ENCODE measurements around the gene CHRNB2.

The CHRNB2 gene

DNA sequence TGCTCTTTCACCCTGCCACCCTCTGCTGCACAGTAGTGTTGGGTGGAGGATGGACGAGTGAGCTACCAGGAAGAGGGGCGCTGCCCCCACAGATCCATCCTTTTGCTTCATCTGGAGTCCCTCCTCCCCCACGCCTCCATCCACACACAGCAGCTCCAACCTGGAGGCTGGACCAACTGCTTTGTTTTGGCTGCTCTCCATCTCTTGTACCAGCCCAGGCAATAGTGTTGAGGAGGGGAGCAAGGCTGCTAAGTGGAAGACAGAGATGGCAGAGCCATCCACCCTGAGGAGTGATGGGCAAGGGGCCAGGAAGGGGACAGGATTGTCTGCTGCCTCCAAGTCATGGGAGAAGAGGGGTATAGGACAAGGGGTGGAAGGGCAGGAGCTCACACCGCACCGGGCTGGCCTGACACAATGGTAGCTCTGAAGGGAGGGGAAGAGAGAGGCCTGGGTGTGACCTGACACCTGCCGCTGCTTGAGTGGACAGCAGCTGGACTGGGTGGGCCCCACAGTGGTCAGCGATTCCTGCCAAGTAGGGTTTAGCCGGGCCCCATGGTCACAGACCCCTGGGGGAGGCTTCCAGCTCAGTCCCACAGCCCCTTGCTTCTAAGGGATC, 8.5 kb downstream of the CHRNB2 start:
- TF ChIP-seq CTCF (IDR thresholded peaks at IDR 0.05) = no peak
- Histone ChIP-seq H3K27me3 (ENCODE audit: control insufficient read depth, insufficient read depth, low read length) (no peaks in the 10 kb centered on the region), H3K4me3 (ENCODE audit: low read depth, low read length) (no peak overlapping the region), H2AFZ (no peak overlapping the region), H3K79me2 (no peaks in the 10 kb centered on the region), H3K9ac (no peak overlapping the region), H3K36me3 (ENCODE audit: control insufficient read depth, insufficient read depth, low read length) (no peaks in the 10 kb centered on the region), H3K27ac (no peak overlapping the region), H3K4me1 (peaks cover 10% of the 10 kb centered on the region), H3K9me3 (ENCODE audit: control insufficient read depth, low read length) (no peaks in the 10 kb centered on the region), H3K4me2 (ENCODE audit: low read length) (no peak overlapping the region)

DNA sequence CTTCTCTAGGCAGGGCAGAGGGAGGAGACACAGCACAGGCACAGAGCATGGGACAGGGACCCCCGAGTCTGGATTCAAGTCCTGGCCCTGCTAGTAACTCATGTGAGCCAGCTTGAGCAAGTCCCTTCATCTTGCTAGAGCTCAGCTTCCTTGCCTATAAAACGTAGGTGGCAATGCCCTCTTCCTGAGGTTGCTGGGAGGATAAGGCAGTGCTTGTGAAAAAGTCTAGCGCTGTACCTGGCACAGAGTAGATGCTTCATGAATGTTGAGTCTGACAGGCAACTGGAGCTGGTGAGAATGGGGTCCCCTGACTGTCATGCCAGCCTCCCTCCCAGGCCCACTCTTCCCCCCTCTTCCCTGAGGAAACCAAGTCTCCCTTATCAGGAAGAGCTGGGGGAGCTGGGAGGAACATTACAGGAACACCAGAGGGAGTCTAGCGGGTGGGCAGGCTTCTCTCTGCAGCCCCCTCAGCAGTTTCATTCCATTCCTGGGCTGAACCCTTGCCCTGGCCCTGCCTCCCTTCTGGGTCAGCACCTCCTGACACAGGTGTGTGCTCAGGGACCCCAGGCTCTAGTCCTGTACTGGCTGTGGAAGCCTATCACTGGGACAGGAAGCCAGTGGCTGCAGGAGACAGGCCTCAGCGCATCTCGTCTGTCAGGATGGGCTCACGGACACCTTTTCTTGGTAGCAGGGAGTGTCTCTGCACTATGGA, 9.9 kb downstream of the CHRNB2 start:
- no peak overlapping the region for H3K9ac ChIP-seq
- no peak overlapping the region for H3K4me3 ChIP-seq (ENCODE audit: low read depth, low read length)
- no peaks in the 10 kb centered on the region for H3K27me3 ChIP-seq (ENCODE audit: control insufficient read depth, insufficient read depth, low read length)
- H3K9me3 ChIP-seq (ENCODE audit: control insufficient read depth, low read length) = no peaks in the 10 kb centered on the region
- H3K4me1 ChIP-seq = peaks cover 20% of the 10 kb centered on the region
- H3K79me2 ChIP-seq = no peaks in the 10 kb centered on the region
- no peak for TF ChIP-seq CTCF (IDR thresholded peaks at IDR 0.05)
- H2AFZ ChIP-seq = no peak overlapping the region
- no peak overlapping the region for H3K4me2 ChIP-seq (ENCODE audit: low read length)
- H3K27ac ChIP-seq = no peak overlapping the region
- H3K36me3 ChIP-seq (ENCODE audit: control insufficient read depth, insufficient read depth, low read length) = no peaks in the 10 kb centered on the region

- no peaks in the 10 kb centered on the region for H3K79me2 ChIP-seq
- H2AFZ ChIP-seq = no peak overlapping the region
- no peak overlapping the region for H3K27ac ChIP-seq
- H3K27me3 ChIP-seq (ENCODE audit: control insufficient read depth, insufficient read depth, low read length) = no peaks in the 10 kb centered on the region
- no peak overlapping the region for H3K4me2 ChIP-seq (ENCODE audit: low read length)
- H3K4me3 ChIP-seq (ENCODE audit: low read depth, low read length) = no peak overlapping the region
- TF ChIP-seq CTCF (IDR thresholded peaks at IDR 0.05) = no peak
- no peaks in the 10 kb centered on the region for H3K36me3 ChIP-seq (ENCODE audit: control insufficient read depth, insufficient read depth, low read length)
- H3K9ac ChIP-seq = no peak overlapping the region
- H3K4me1 ChIP-seq = peaks cover 23% of the 10 kb centered on the region
- no peaks in the 10 kb centered on the region for H3K9me3 ChIP-seq (ENCODE audit: control insufficient read depth, low read length)
Measured at GRCh38 chr1:154578058-154578418, 10.5 kb downstream of the CHRNB2 start.

- H3K4me2 ChIP-seq (ENCODE audit: low read length) = no peak overlapping the region
- no peaks in the 10 kb centered on the region for H3K79me2 ChIP-seq
- H3K27ac ChIP-seq = no peak overlapping the region
- no peaks in the 10 kb centered on the region for H3K36me3 ChIP-seq (ENCODE audit: control insufficient read depth, insufficient read depth, low read length)
- H3K4me1 ChIP-seq = peaks cover 32% of the 10 kb centered on the region
- no peak overlapping the region for H3K9ac ChIP-seq
- no peaks in the 10 kb centered on the region for H3K9me3 ChIP-seq (ENCODE audit: control insufficient read depth, low read length)
- no peaks in the 10 kb centered on the region for H3K27me3 ChIP-seq (ENCODE audit: control insufficient read depth, insufficient read depth, low read length)
- H2AFZ ChIP-seq = no peak overlapping the region
- no peak for TF ChIP-seq CTCF (IDR thresholded peaks at IDR 0.05)
- H3K4me3 ChIP-seq (ENCODE audit: low read depth, low read length) = no peak overlapping the region
Measured at GRCh38 chr1:154579374-154579773, 11.8 kb downstream of the CHRNB2 start.

DNA sequence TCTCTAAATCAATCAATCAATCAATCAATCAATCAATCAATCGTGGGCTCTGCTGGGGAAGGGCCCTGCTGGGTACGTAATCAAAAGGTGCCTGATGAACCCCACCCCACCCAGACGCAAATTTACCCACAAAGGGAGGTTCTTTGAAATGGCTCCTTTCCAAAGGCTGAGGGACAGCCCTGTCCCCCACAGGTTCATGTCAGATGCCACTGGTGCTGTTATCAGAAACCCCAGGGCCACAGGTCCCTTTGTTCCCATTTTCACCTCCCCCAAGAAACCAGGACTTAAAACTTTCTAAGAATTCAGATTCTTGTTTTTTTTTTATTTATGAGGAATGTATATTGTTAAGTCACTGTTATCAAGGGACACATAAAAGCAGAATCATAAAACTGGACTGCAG, 14.2 kb downstream of the CHRNB2 start:
- Histone ChIP-seq H3K27me3 (ENCODE audit: control insufficient read depth, insufficient read depth, low read length) (no peaks in the 10 kb centered on the region), H3K79me2 (no peaks in the 10 kb centered on the region), H2AFZ (no peak overlapping the region), H3K4me3 (ENCODE audit: low read depth, low read length) (no peak overlapping the region), H3K27ac (peak overlapping the region; percentile 86), H3K4me2 (ENCODE audit: low read length) (no peak overlapping the region), H3K4me1 (peaks cover 29% of the 10 kb centered on the region), H3K9me3 (ENCODE audit: control insufficient read depth, low read length) (no peaks in the 10 kb centered on the region), H3K9ac (no peak overlapping the region), H3K36me3 (ENCODE audit: control insufficient read depth, insufficient read depth, low read length) (no peaks in the 10 kb centered on the region)
- TF ChIP-seq CTCF (IDR thresholded peaks at IDR 0.05) = no peak

Measured in parathyroid adenoma (tissue), 2 donors.